ENCODE data around the gene PTPRM.

DNA sequence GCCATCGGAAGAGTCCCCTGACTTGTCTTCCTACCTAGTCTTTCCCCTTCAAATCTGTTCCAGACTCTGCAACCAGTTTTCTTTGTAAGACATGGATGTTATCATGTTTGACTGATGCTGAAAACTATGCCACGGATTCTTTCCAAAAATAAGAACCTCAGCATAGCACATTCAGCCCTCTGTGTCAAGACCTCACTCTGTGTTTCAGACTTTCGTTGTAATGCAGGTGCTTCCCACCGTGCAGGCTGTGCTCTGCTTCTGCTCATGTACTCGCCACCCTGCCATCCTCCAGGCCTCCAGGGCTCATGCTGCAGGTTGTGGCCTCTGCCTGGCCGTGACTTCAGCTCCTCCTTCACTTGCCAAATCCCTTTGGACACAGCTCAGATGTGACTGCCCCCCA, 695.1 kb downstream of the PTPRM start:
- TF ChIP-seq EZH2 (IDR thresholded peaks at IDR 0.05; ENCODE audit: low read depth, unreplicated experiment) (no peak), POLR2AphosphoS5 (IDR thresholded peaks at IDR 0.05; ENCODE audit: low read depth) (no peak), NANOG (IDR thresholded peaks at IDR 0.05; ENCODE audit: borderline replicate concordance) (no peak), ETS1 (IDR thresholded peaks at IDR 0.05) (no peak), EZH2phosphoT487 (IDR thresholded peaks at IDR 0.05; ENCODE audit: unreplicated experiment) (no peak)
- TF ChIP-seq, protein P1, sequence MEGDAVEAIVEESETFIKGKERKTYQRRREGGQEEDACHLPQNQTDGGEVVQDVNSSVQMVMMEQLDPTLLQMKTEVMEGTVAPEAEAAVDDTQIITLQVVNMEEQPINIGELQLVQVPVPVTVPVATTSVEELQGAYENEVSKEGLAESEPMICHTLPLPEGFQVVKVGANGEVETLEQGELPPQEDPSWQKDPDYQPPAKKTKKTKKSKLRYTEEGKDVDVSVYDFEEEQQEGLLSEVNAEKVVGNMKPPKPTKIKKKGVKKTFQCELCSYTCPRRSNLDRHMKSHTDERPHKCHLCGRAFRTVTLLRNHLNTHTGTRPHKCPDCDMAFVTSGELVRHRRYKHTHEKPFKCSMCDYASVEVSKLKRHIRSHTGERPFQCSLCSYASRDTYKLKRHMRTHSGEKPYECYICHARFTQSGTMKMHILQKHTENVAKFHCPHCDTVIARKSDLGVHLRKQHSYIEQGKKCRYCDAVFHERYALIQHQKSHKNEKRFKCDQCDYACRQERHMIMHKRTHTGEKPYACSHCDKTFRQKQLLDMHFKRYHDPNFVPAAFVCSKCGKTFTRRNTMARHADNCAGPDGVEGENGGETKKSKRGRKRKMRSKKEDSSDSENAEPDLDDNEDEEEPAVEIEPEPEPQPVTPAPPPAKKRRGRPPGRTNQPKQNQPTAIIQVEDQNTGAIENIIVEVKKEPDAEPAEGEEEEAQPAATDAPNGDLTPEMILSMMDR (conservative IDR thresholded peaks at IDR 0.05; ENCODE audit: low read depth in 2 of 2), result no peak
- TF ChIP-seq, protein P2, sequence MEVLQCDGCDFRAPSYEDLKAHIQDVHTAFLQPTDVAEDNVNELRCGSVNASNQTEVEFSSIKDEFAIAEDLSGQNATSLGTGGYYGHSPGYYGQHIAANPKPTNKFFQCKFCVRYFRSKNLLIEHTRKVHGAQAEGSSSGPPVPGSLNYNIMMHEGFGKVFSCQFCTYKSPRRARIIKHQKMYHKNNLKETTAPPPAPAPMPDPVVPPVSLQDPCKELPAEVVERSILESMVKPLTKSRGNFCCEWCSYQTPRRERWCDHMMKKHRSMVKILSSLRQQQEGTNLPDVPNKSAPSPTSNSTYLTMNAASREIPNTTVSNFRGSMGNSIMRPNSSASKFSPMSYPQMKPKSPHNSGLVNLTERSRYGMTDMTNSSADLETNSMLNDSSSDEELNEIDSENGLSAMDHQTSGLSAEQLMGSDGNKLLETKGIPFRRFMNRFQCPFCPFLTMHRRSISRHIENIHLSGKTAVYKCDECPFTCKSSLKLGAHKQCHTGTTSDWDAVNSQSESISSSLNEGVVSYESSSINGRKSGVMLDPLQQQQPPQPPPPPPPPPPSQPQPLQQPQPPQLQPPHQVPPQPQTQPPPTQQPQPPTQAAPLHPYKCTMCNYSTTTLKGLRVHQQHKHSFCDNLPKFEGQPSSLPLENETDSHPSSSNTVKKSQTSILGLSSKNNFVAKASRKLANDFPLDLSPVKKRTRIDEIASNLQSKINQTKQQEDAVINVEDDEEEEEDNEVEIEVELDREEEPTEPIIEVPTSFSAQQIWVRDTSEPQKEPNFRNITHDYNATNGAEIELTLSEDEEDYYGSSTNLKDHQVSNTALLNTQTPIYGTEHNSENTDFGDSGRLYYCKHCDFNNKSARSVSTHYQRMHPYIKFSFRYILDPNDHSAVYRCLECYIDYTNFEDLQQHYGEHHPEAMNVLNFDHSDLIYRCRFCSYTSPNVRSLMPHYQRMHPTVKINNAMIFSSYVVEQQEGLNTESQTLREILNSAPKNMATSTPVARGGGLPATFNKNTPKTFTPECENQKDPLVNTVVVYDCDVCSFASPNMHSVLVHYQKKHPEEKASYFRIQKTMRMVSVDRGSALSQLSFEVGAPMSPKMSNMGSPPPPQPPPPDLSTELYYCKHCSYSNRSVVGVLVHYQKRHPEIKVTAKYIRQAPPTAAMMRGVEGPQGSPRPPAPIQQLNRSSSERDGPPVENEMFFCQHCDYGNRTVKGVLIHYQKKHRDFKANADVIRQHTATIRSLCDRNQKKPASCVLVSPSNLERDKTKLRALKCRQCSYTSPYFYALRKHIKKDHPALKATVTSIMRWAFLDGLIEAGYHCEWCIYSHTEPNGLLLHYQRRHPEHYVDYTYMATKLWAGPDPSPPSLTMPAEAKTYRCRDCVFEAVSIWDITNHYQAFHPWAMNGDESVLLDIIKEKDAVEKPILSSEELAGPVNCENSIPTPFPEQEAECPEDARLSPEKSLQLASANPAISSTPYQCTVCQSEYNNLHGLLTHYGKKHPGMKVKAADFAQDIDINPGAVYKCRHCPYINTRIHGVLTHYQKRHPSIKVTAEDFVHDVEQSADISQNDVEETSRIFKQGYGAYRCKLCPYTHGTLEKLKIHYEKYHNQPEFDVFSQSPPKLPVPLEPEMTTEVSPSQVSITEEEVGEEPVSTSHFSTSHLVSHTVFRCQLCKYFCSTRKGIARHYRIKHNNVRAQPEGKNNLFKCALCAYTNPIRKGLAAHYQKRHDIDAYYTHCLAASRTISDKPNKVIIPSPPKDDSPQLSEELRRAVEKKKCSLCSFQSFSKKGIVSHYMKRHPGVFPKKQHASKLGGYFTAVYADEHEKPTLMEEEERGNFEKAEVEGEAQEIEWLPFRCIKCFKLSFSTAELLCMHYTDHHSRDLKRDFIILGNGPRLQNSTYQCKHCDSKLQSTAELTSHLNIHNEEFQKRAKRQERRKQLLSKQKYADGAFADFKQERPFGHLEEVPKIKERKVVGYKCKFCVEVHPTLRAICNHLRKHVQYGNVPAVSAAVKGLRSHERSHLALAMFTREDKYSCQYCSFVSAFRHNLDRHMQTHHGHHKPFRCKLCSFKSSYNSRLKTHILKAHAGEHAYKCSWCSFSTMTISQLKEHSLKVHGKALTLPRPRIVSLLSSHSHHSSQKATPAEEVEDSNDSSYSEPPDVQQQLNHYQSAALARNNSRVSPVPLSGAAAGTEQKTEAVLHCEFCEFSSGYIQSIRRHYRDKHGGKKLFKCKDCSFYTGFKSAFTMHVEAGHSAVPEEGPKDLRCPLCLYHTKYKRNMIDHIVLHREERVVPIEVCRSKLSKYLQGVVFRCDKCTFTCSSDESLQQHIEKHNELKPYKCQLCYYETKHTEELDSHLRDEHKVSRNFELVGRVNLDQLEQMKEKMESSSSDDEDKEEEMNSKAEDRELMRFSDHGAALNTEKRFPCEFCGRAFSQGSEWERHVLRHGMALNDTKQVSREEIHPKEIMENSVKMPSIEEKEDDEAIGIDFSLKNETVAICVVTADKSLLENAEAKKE (CRISPR knock-in tag; IDR thresholded peaks at IDR 0.05), result no peak
- TF ChIP-seq, protein P3, sequence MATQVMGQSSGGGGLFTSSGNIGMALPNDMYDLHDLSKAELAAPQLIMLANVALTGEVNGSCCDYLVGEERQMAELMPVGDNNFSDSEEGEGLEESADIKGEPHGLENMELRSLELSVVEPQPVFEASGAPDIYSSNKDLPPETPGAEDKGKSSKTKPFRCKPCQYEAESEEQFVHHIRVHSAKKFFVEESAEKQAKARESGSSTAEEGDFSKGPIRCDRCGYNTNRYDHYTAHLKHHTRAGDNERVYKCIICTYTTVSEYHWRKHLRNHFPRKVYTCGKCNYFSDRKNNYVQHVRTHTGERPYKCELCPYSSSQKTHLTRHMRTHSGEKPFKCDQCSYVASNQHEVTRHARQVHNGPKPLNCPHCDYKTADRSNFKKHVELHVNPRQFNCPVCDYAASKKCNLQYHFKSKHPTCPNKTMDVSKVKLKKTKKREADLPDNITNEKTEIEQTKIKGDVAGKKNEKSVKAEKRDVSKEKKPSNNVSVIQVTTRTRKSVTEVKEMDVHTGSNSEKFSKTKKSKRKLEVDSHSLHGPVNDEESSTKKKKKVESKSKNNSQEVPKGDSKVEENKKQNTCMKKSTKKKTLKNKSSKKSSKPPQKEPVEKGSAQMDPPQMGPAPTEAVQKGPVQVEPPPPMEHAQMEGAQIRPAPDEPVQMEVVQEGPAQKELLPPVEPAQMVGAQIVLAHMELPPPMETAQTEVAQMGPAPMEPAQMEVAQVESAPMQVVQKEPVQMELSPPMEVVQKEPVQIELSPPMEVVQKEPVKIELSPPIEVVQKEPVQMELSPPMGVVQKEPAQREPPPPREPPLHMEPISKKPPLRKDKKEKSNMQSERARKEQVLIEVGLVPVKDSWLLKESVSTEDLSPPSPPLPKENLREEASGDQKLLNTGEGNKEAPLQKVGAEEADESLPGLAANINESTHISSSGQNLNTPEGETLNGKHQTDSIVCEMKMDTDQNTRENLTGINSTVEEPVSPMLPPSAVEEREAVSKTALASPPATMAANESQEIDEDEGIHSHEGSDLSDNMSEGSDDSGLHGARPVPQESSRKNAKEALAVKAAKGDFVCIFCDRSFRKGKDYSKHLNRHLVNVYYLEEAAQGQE (IDR thresholded peaks at IDR 0.05; ENCODE audit: unreplicated experiment), result no peak
